Hepatocyte (in vitro differentiated cells): ENCODE measurements around the gene HCN3.

Experiments used
- CTCF ChIP-seq: fragments of 200-600 bp; sonication (generic); IDR thresholded peaks from 2 replicates; pipeline ENCODE4 v1.5.1; 2016; ENCODE audit warnings: antibody characterized with exemption, mild to moderate bottlenecking; ENCODE audit not compliant: poor library complexity
- EZH2phosphoT487 ChIP-seq: fragments of 200-600 bp; sonication (generic); IDR thresholded peaks from one replicate; pipeline ENCODE4 v1.6.1; 2018; ENCODE audit warnings: antibody characterized with exemption, mild to moderate bottlenecking, low read depth, moderate library complexity; ENCODE audit not compliant: unreplicated experiment, severe bottlenecking

- TF ChIP-seq CTCF (no peak), EZH2phosphoT487 (no peak)
Measured at GRCh38 chr1:155245163-155245524, 32.1 kb upstream of the HCN3 start.
